HG03025 (cell line): Measurements from ENCODE around the gene LMTK2.

Experiments
- ATAC-seq: cut with Tn5 transposase; IDR thresholded peaks from one replicate; pipeline ENCODE4 v1.9.1; 2021; ENCODE audit warnings: mild to moderate bottlenecking, moderate library complexity; ENCODE audit not compliant: unreplicated experiment, low FRiP score

Gene LMTK2

DNA sequence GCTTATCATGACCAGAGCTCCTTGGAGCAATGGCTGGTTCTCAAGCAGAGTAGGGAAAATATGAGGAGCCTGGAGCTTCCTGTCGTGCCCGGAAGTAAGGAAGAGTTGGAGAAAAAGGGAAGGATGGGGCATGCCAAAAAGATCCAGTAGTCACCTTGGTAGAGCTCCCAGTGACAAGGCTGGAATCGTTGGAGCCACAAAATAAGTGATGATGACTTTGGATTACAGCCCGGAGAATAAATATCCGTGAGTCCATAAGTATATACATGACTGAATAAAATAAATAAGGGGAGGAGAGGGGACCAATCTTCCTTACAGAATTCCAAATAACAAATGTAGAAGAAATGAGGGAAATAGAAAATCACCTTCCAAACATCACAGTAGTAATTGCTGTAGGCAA lies 29.3 kb downstream of the LMTK2 start:
- no peak for ATAC-seq

- ATAC-seq: no peak
Observed at GRCh38 chr7:98136423-98136822, 29.8 kb downstream of the LMTK2 start.

DNA sequence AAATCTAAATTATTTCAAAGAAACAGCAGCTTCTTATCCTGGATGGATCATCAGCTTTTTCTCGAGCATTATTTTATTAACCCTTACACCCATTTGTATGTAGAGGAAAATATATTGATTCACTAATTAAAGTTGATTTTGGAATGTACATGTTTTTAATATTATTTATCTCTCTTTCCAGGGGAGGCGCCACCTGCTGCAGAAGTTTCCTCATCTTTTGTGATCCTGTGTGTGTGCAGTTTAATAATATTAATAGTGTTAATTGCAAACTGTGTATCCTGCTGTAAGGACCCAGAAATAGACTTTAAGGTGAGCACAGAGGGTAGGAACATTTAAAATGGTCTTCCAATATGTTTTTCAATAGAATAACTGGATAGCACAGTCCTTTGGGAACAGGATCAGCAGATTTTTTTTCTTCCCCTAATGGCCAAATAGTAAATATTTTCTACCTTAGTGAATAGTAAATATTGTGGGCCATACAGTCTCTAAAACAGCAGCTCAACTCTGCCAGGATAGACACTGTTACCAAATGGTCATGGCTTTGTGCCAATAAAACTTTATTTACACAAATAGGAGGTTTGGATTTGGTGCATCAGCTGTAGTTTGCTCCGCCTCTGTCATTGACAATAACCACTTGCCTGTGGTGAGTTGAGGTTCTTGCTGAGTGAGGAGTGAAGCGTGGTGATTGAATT lies 30.6 kb downstream of the LMTK2 start:
- no peak for ATAC-seq

DNA sequence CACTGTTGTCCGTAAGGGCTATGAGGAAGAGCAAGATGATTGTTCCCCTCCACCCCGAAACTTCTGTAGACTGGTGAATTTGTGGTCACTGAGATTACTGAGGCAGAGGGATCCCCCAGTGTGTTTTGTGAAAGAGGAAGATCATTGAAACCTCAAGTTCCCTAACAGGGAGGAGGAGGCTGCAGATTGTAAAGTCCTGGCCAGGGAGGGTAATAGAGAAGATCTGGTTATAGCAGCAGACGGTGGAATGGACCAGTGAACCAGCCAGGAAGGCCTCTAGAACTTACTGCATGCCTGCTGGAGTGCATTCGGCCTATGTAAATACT lies 31.1 kb downstream of the LMTK2 start:
- ATAC-seq: peak; percentile 72

DNA sequence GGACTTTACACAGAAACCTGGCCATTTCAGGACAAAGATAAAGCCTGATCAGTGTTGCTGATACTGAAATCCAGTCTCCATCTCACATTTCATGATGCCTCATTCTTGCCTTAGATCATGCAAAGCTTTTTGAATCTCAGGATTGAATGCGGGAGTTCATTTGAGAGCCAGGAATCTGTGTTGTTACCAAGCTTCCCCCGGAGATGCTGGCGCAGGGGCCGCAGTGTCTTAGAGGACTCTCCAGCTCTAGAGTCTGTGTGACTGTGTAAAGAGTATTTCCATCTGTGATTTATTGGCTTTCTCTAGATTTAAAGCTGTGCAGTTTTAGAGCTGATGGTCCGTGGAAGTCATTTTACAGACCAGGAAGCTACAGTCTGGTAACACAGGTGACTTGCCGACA lies 32.0 kb downstream of the LMTK2 start:
- no peak for ATAC-seq

GRCh38 chr7:98142658-98143057 lies 36.0 kb downstream of the LMTK2 start:
- no peak for ATAC-seq

- ATAC-seq: no peak
Observed at GRCh38 chr7:98148607-98149006, 41.9 kb downstream of the LMTK2 start.

GRCh38 chr7:98149116-98149692 lies 42.5 kb downstream of the LMTK2 start:
- ATAC-seq: no peak

GRCh38 chr7:98151884-98152283 lies 45.2 kb downstream of the LMTK2 start:
- ATAC-seq: no peak

GRCh38 chr7:98156700-98157099 lies 50.0 kb downstream of the LMTK2 start:
- ATAC-seq: no peak

- ATAC-seq: no peak
Observed at GRCh38 chr7:98157761-98158160, 51.1 kb downstream of the LMTK2 start.

DNA sequence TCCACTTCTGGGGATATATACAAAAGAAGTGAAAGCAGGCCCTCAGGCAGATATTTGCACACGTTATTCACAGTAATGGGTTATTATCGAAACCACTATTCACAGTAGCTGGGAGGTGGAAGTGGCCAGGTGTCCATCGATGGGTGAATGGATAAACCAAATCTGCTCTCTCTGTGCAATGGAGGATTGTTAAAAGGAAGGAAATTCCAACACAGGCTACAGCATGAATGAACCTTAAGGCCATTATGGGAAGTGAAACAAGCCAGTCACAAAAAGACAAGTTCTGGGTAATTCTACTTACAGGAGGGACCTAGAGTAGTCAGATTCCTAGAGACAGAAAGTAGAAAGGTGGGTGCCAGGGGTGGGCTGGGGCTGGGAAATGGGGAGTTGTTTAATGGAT lies 56.1 kb downstream of the LMTK2 start:
- no peak for ATAC-seq

GRCh38 chr7:98163269-98163668 lies 56.6 kb downstream of the LMTK2 start:
- no peak for ATAC-seq

- ATAC-seq: no peak
Observed at GRCh38 chr7:98163704-98164494, 57.2 kb downstream of the LMTK2 start.

DNA sequence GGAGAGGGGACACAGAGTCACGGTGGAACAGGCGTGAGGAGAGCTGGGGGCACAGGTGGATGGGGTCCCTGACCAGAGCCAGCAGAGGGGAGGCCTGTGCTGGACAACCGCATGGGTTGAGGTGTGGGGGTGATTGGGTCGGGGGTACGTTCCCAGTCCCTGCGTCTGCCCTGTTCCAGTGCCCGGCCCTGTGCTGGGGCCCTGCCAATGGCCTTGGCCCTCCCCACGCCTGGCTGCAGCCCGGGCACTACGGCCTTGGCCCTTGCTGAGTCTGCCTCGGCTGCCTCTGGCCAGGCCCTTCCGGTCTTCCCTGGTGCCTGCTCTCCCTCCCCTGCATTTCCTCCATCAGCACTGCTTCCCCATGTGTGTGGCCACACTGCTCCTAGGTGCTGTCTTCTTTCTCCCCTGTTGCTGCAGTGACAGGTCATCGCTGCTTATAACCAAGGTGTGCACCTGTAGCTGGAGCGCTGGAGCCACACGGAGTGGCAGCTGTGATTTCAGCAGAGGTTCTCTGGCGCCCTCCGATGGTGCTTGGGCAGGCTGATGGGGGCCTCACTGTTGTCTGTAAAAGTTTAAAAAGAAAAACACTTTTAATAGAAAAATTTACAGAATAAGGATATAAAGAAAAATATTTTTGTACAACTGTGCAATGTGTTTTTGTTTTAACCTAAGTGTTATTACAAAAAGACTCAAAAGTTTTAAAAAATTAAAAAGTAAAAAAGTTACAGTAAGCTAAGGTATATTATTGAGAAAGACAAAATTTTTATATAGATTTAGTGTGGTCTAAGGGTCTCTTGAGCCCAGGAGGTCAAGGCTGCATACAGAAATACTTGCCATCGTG lies 59.4 kb downstream of the LMTK2 start:
- ATAC-seq: no peak

GRCh38 chr7:98166668-98166970 lies 60.0 kb downstream of the LMTK2 start:
- ATAC-seq: no peak

- ATAC-seq: no peak
Observed at GRCh38 chr7:98167653-98168052, 61.0 kb downstream of the LMTK2 start.

DNA sequence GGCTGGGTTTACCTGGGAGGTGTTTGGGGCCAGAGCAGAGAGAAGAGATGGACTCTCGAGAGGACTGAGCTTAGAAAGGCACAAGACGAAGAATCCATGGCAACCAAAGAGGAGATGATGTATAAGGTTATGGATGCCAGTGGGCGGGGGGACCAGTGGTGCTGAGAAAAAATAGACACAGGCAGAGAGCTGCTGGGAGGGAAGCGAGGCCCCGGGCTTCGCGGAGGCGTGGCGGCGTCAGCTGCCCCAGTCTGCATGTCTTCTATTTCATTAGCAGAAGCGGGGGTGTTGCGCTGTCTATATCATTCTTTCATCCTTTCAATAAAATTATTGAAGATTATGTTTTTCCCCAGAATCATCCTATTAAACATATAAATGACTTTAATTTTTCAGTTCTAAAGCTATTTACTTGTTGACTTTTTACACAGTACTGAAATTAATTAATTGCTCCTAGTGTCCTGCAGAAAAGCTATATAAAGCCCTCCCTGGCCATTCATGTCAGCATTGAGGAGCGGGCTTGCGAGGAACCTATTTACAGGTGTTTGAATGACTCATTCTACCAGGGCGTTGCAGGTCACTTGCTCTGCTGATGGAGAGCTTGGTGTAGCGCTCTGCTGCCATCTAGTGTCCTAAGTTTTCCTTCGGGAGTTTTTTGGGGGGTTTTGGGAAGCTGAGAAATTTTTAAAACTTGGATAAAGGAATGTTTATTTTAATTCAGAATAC lies 61.7 kb downstream of the LMTK2 start:
- ATAC-seq: no peak

DNA sequence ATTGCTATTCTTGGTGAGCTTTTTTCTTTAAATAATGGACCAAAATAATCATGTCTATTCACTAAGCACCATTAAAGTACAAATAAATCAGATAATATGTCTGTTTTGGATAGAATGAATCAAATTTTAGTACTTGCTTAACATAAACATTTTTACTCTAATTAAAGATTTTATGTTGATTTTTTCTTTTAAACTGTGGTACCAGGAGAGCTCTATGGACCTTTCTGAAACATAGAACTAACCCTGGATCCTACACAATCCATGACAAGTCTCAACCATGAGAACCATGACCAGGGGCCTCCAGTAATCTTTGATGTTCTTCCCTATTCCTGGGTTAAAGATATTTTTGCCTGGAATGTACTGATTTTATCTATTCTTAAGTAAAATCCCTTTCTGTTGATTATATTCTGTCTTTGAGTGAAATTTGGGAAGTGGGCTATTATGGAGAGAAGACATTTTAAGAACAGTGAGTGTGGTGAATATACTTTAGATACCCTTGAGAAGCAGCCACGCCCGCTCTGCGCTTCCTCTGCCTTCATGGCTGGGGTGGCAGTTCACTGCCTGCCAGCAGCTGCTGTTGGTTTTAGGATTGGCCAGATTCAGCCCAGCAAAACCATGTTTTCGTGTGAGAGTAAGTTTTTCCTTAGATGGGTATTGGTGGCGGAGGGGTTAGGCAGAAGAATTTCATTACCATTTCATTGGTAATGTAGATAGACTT lies 62.4 kb downstream of the LMTK2 start:
- ATAC-seq: no peak

DNA sequence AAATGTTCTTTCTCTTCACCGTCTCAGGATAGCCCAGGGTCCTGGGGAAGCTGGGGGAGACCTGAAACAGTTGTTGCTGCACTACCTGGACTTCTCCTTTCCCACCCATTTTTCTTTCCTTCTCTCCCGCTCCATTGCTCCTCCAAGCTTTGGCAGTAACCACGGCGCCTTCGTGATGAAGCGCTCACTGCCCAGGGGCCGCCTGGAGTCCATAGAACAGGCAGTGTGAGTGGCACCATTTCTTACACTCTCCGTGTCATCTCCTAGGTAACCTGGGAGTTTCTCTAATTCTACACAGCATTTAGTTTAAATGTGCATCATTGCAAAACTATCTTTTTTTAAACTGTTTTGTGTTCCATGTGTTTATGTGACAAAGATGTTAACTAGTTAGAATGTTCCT lies 64.3 kb downstream of the LMTK2 start:
- no peak for ATAC-seq
